HG03354 (cell line): ENCODE measurements around the gene DGCR6L.
"Not testable (repeated sequence)": the region's sequence is repeated elsewhere in the genome, so short reads cannot be mapped to it uniquely, and the experiment has no call there.

ENCODE experiments used
- ATAC-seq: cut with Tn5 transposase; IDR thresholded peaks from one replicate; pipeline ENCODE4 v1.9.1; 2021; ENCODE audit warnings: mild to moderate bottlenecking; ENCODE audit not compliant: unreplicated experiment, poor library complexity, severe bottlenecking

Gene DGCR6L

GRCh38 chr22:20311249-20312062, 8.4 kb downstream of the DGCR6L start:
- ATAC-seq = not testable (repeated sequence)

- not testable (repeated sequence) for ATAC-seq
These were observed 9.1 kb downstream of the DGCR6L start for GRCh38 chr22:20310773-20311172.

GRCh38 chr22:20310180-20310579, 9.7 kb downstream of the DGCR6L start:
- not testable (repeated sequence) for ATAC-seq

- not testable (repeated sequence) for ATAC-seq
These were observed 10.8 kb downstream of the DGCR6L start for GRCh38 chr22:20308806-20309650.

- not testable (repeated sequence) for ATAC-seq
These were observed 12.1 kb downstream of the DGCR6L start for GRCh38 chr22:20307448-20308447.

GRCh38 chr22:20306646-20307447, 13.0 kb downstream of the DGCR6L start:
- ATAC-seq = not testable (repeated sequence)

- no peak for ATAC-seq
These were observed 13.8 kb downstream of the DGCR6L start for GRCh38 chr22:20305894-20306645.

- not testable (repeated sequence) for ATAC-seq
These were observed 14.5 kb downstream of the DGCR6L start for GRCh38 chr22:20305230-20305893.

GRCh38 chr22:20304646-20305045, 15.2 kb downstream of the DGCR6L start:
- ATAC-seq = no peak

- ATAC-seq = not testable (repeated sequence)
These were observed 16.7 kb downstream of the DGCR6L start for GRCh38 chr22:20303229-20303534.

GRCh38 chr22:20302438-20303228, 17.2 kb downstream of the DGCR6L start:
- no peak for ATAC-seq

GRCh38 chr22:20299746-20300136, 20.1 kb downstream of the DGCR6L start:
- ATAC-seq = peak; percentile 23

- peak; percentile 66 for ATAC-seq
These were observed 20.8 kb downstream of the DGCR6L start for GRCh38 chr22:20298803-20299745.

GRCh38 chr22:20298110-20298802, 21.6 kb downstream of the DGCR6L start:
- no peak for ATAC-seq

GRCh38 chr22:20297414-20298109, 22.3 kb downstream of the DGCR6L start:
- no peak for ATAC-seq
